B cell (primary cell): ENCODE results near the gene MFSD2A. TPM values are rescaled to one million over a fixed set of nuclear protein-coding genes. Genes with fewer than 3 reads are reported as not detected.

Experiments used
- ATAC-seq: fragments of 200-7000 bp; cut with Tn5 transposase; one replicate; pipeline ENCODE4 v1.10.0; 2021; ENCODE audit warnings: low read depth, mild to moderate bottlenecking, moderate number of reproducible peaks, moderate library complexity
- CTCF ChIA-PET: fragments of 350-600 bp; sonication (Branson Sonifier 250); formaldehyde crosslinking; loops from one replicate; lab custom pipeline; 2021; ENCODE audit warnings: antibody characterized with exemption, inconsistent platforms; lab: Charles Lee
- POLR2A ChIA-PET: fragments of 350-600 bp; sonication (Branson Sonifier 250); formaldehyde crosslinking; loops from one replicate; lab custom pipeline; 2021; ENCODE audit warnings: antibody characterized with exemption; lab: Charles Lee
- DNase-seq: peaks from one replicate; pipeline ENCODE4 v3.0.0; 2013
- H2AFZ ChIP-seq: 2 replicates; pipeline ENCODE4 v1.6.1; 2012; ENCODE audit warnings: mild to moderate bottlenecking, low read depth, low read length; ENCODE audit not compliant: insufficient read depth, poor library complexity, severe bottlenecking
- H3K27ac ChIP-seq, 2 donors: 1 replicate in 1 of 2; 2 replicates in 1 of 2; pipeline ENCODE4 v1.5.1; 2012 to 2013; ENCODE audit warnings: low read length in 2 of 2, mild to moderate bottlenecking in 2 of 2, moderate library complexity in 1 of 2
- H3K27me3 ChIP-seq, 4 experiments: fragments of 200-600 bp in 1 of 4; sonication (generic) in 1 of 4; replicated peaks in 1 of 4; 1 replicate in 2 of 4; 2 replicates in 2 of 4; pipeline versions ENCODE4 v1.6.1 to v1.7.0; 2013 to 2016; ENCODE audit warnings: low read length in 3 of 4, mild to moderate bottlenecking in 2 of 4, mixed read lengths in 1 of 4, moderate library complexity in 1 of 4; ENCODE audit not compliant: insufficient read depth in 4 of 4, control insufficient read depth in 3 of 4; ENCODE audit errors: control extremely low read depth in 1 of 4
- H3K36me3 ChIP-seq, 2 experiments: replicated peaks in 1 of 2; 1 replicate in 1 of 2; 2 replicates in 1 of 2; pipeline versions ENCODE4 v1.6.1 to v1.7.1; 2013; ENCODE audit warnings: low read length in 1 of 2; ENCODE audit not compliant: insufficient read depth in 2 of 2, control insufficient read depth in 1 of 2; ENCODE audit errors: control extremely low read depth in 1 of 2, extremely low read depth in 1 of 2
- H3K4me1 ChIP-seq, 2 donors: fragments of 200-600 bp in 1 of 2; sonication (generic) in 1 of 2; 1 replicate in 1 of 2; 2 replicates in 1 of 2; pipeline versions ENCODE4 v1.5.1 to v1.6.1; 2013 to 2017; ENCODE audit warnings: low read length in 2 of 2; ENCODE audit not compliant: control insufficient read depth in 2 of 2, insufficient read depth in 2 of 2
- H3K4me2 ChIP-seq: replicated peaks from 2 replicates; pipeline ENCODE3; 2012; ENCODE audit warnings: mild to moderate bottlenecking, low read depth, low read length; ENCODE audit not compliant: poor library complexity, severe bottlenecking
- H3K4me3 ChIP-seq, 5 experiments: fragments of 200-600 bp in 1 of 5; sonication (generic) in 1 of 5; 1 replicate in 3 of 5; 2 replicates in 2 of 5; pipeline versions ENCODE4 v1.5.1 to v1.7.0; 2011 to 2016; ENCODE audit warnings: low read length in 4 of 5, mild to moderate bottlenecking in 4 of 5, low read depth in 2 of 5, control low read depth in 1 of 5, moderate library complexity in 1 of 5; ENCODE audit not compliant: insufficient read depth in 1 of 5; ENCODE audit errors: control extremely low read depth in 1 of 5, extremely low read depth in 1 of 5
- H3K79me2 ChIP-seq: fragments of 200-600 bp; sonication (generic); one replicate; pipeline ENCODE4 v1.6.0; 2016; ENCODE audit warnings: low read length; ENCODE audit not compliant: control insufficient read depth, insufficient read depth
- H3K9ac ChIP-seq: fragments of 200-600 bp; sonication (generic); 2 replicates; pipeline ENCODE4 v1.6.1; 2017; ENCODE audit warnings: mild to moderate bottlenecking, low read length, moderate library complexity
- H3K9me3 ChIP-seq, 3 donors: one replicate each; pipeline versions ENCODE4 v1.6.1 to v1.7.1; 2013; ENCODE audit warnings: low read length in 2 of 3; ENCODE audit not compliant: control insufficient read depth in 2 of 3, insufficient read depth in 1 of 3; ENCODE audit errors: control extremely low read depth in 1 of 3
- H4K20me1 ChIP-seq: 2 replicates; pipeline ENCODE4 v1.6.0; 2012; ENCODE audit warnings: mild to moderate bottlenecking, low read length; ENCODE audit not compliant: insufficient read depth, control insufficient read depth, poor library complexity, severe bottlenecking
- H3K27ac Mint-ChIP-seq: one replicate; pipeline ENCODE4 v1.8.0; 2021; ENCODE audit warnings: mixed read lengths
- H3K27me3 Mint-ChIP-seq: one replicate; pipeline ENCODE4 v1.8.0; 2021; ENCODE audit warnings: mixed read lengths
- H3K4me1 Mint-ChIP-seq: one replicate; pipeline ENCODE4 v1.8.0; 2021; ENCODE audit warnings: mixed read lengths
- H3K4me3 Mint-ChIP-seq: one replicate; pipeline ENCODE4 v1.8.0; 2021; ENCODE audit warnings: mixed read lengths
- H3K9me3 Mint-ChIP-seq: one replicate; pipeline ENCODE4 v1.8.0; 2022; ENCODE audit warnings: mixed read lengths; ENCODE audit not compliant: insufficient read depth
- CTCF ChIP-seq: fragments of 200-600 bp; IDR thresholded peaks from one replicate; pipeline ENCODE4 v1.8.0; 2022; ENCODE audit warnings: antibody characterized with exemption, mild to moderate bottlenecking
- EZH2 ChIP-seq: IDR thresholded peaks from 2 replicates; pipeline ENCODE4 v1.6.1; 2012; ENCODE audit warnings: borderline replicate concordance, low read depth, mild to moderate bottlenecking, moderate library complexity, low read length; ENCODE audit not compliant: insufficient read depth, poor library complexity, severe bottlenecking
- WGBS: methylation state at CpG from one replicate; pipeline ENCODE4 v1.1.5; 2013; ENCODE audit warnings: missing lambda C conversion rate; ENCODE audit not compliant: insufficient coverage; 5-methylcytosine and 5-hydroxymethylcytosine counted together
- intact Hi-C: fragments of 100-400 bp; cut with micrococcal nuclease; formaldehyde crosslinking; loops from one replicate; pipeline ENCODE4 v1.10.0; 2022
- polyA plus RNA-seq: library from polyadenylated mRNA; depleted of rRNA; stranded (reverse); fragments of >200 nt; gene quantifications from 2 replicates; pipeline ENCODE4 v1.2.3, GENCODE V29; 2012
- total RNA-seq, 2 donors: library from RNA; stranded (reverse); fragments of 120-200 nt in 1 of 2; gene quantifications; 1 replicate in 1 of 2; 2 replicates in 1 of 2; pipeline versions ENCODE4 v1.2.3 to v1.2.4, GENCODE V29; 2013 to 2022

The MFSD2A gene
- total and polyA plus RNA-seq, 2 donors (not counting 1 experiment from before 2014, with no cell fraction given) = 1.8 to 3.9 TPM

GRCh38 chr1:39992234-39992633, 37.3 kb downstream of the MFSD2A start:
- no peaks in the 10 kb centered on the region for H3K27me3 ChIP-seq
- POLR2A ChIA-PET = interaction anchor here (0.7 kb wide), 2 partner anchors 72 to 323 kb away, joined by 3 to 4 read pairs; no protein-coding TSS in a partner anchor
- Mint-ChIP-seq H3K4me1 (peaks cover 22% of the 10 kb centered on the region), H3K4me3 (no peak overlapping the region), H3K27ac (no peak overlapping the region), H3K9me3 (no peaks in the 10 kb centered on the region), H3K27me3 (no peaks in the 10 kb centered on the region)
- no peak for DNase-seq
- intact Hi-C loops = no loop called here
- CTCF ChIA-PET = interaction anchor here (0.9 to 1.3 kb wide), 2 partner anchors 40 to 73 kb away, joined by 3 read pairs; no protein-coding TSS in a partner anchor
- H3K9me3 ChIP-seq = no peaks in the 10 kb centered on the region
- H3K9ac ChIP-seq = no peak overlapping the region
- no peak overlapping the region for H3K4me3 ChIP-seq
- no peaks in the 10 kb centered on the region for H4K20me1 ChIP-seq
- H3K79me2 ChIP-seq = no peaks in the 10 kb centered on the region
- TF ChIP-seq CTCF = no peak
- TF ChIP-seq EZH2 = no peak
- WGBS = no CpG with 5 or more reads among the region's 2 CpGs
- H3K4me1 ChIP-seq = peaks cover 24% of the 10 kb centered on the region in 2 donors
- H2AFZ ChIP-seq = no peak overlapping the region
- H3K27ac ChIP-seq = no peak overlapping the region
- no peaks in the 10 kb centered on the region for H3K36me3 ChIP-seq
- no peak overlapping the region for H3K4me2 ChIP-seq
- ATAC-seq = no peak

GRCh38 chr1:39992888-39993287, 37.9 kb downstream of the MFSD2A start:
- WGBS = 100% methylated on average over 1 of the region's 5 CpGs
- intact Hi-C loops = no loop called here
- Mint-ChIP-seq H3K27ac (no peak overlapping the region), H3K4me1 (peaks cover 22% of the 10 kb centered on the region), H3K27me3 (no peaks in the 10 kb centered on the region), H3K4me3 (no peak overlapping the region), H3K9me3 (no peaks in the 10 kb centered on the region)
- H3K9me3 ChIP-seq = no peaks in the 10 kb centered on the region
- H3K4me1 ChIP-seq = peaks cover 24% of the 10 kb centered on the region in 2 donors
- H3K27me3 ChIP-seq = no peaks in the 10 kb centered on the region
- H3K79me2 ChIP-seq = no peaks in the 10 kb centered on the region
- ChIA-PET POLR2A (interaction anchor here (0.7 kb wide), 1 partner anchor 97 kb away, joined by 3 read pairs; no protein-coding TSS in a partner anchor), CTCF (no interaction called here)
- DNase-seq = no peak
- no peaks in the 10 kb centered on the region for H3K36me3 ChIP-seq
- H3K27ac ChIP-seq = no peak overlapping the region
- H3K4me3 ChIP-seq = no peak overlapping the region
- no peak overlapping the region for H3K4me2 ChIP-seq
- no peaks in the 10 kb centered on the region for H4K20me1 ChIP-seq
- TF ChIP-seq EZH2 (no peak), CTCF (no peak)
- ATAC-seq = no peak
- no peak overlapping the region for H3K9ac ChIP-seq
- H2AFZ ChIP-seq = no peak overlapping the region
